H1 (cell line): ENCODE measurements around the gene PTPRG. TPM values are rescaled to one million over a fixed set of nuclear protein-coding genes. Genes with fewer than 3 reads are reported as not detected.

ENCODE experiments used
- CTCF ChIA-PET: fragments of 300-600 bp; sonication (Branson Sonifier 250); formaldehyde crosslinking; loops from one replicate; lab custom pipeline; 2021; ENCODE audit not compliant: partially characterized antibody; lab: Charles Lee
- POLR2A ChIA-PET: fragments of 300-600 bp; sonication (Branson Sonifier 250); formaldehyde crosslinking; loops from one replicate; lab custom pipeline; 2021; ENCODE audit warnings: inconsistent platforms; ENCODE audit not compliant: partially characterized antibody; lab: Charles Lee
- DNase-seq, 2 experiments: peaks; one replicate each; pipeline versions ENCODE4 v3.0.0 to v3.0.0-alpha.2; 2010 to 2022; ENCODE audit warnings: low spot score in 2 of 2, low read depth in 1 of 2, mixed read lengths in 1 of 2
- FAIRE-seq: peaks from 2 replicates; lab custom pipeline; 2011; peaks lifted over from hg19 to GRCh38; lab: Jason Lieb, UNC
- H2AFZ ChIP-seq: 2 replicates; pipeline ENCODE4 v1.8.1; 2012; ENCODE audit warnings: low read length, inconsistent platforms
- H2AK5ac ChIP-seq: 2 replicates; pipeline ENCODE4 v1.6.1; 2013; ENCODE audit warnings: low read depth, low read length
- H2BK120ac ChIP-seq: replicated peaks from 2 replicates; pipeline ENCODE3; 2013; ENCODE audit warnings: low read depth, low read length, inconsistent platforms
- H2BK12ac ChIP-seq: 2 replicates; pipeline ENCODE4 v1.6.1; 2013; ENCODE audit warnings: low read depth, low read length
- H2BK15ac ChIP-seq: 2 replicates; pipeline ENCODE4 v1.6.1; 2013; ENCODE audit warnings: low read length
- H2BK20ac ChIP-seq: 2 replicates; pipeline ENCODE4 v1.6.1; 2013; ENCODE audit warnings: low read length
- H2BK5ac ChIP-seq: 2 replicates; pipeline ENCODE4 v1.6.1; 2013; ENCODE audit warnings: low read depth, low read length
- H3K14ac ChIP-seq: 2 replicates; pipeline ENCODE4 v1.6.1; 2013; ENCODE audit warnings: inconsistent platforms; ENCODE audit not compliant: insufficient read length
- H3K18ac ChIP-seq: 2 replicates; pipeline ENCODE4 v1.6.1; 2013; ENCODE audit warnings: low read length; ENCODE audit errors: extremely low read depth
- H3K23ac ChIP-seq: 2 replicates; pipeline ENCODE4 v1.6.1; 2013; ENCODE audit warnings: inconsistent platforms; ENCODE audit not compliant: insufficient read length
- H3K23me2 ChIP-seq: 2 replicates; pipeline ENCODE4 v1.6.1; 2013; ENCODE audit warnings: low read depth, low read length
- H3K27ac ChIP-seq: 2 replicates; pipeline ENCODE4 v1.6.1; 2011; ENCODE audit warnings: low read depth, low read length, inconsistent platforms
- H3K27me3 ChIP-seq, 4 experiments: replicated peaks in 1 of 4; 1 replicate in 1 of 4; 2 replicates in 3 of 4; pipeline versions ENCODE4 v1.6.1 to v1.8.1; 2011 to 2013; ENCODE audit warnings: low read length in 3 of 4, mild to moderate bottlenecking in 3 of 4, inconsistent platforms in 2 of 4, mixed read lengths in 2 of 4, moderate library complexity in 1 of 4; ENCODE audit not compliant: control insufficient read depth in 3 of 4, insufficient read depth in 3 of 4; ENCODE audit errors: extremely low read depth in 1 of 4
- H3K36me3 ChIP-seq, 4 experiments: 2 replicates each; pipeline versions ENCODE4 v1.6.1 to v1.8.1; 2011 to 2013; ENCODE audit warnings: mild to moderate bottlenecking in 4 of 4, low read length in 3 of 4, moderate library complexity in 2 of 4, control low read depth in 1 of 4, inconsistent platforms in 1 of 4; ENCODE audit not compliant: insufficient read depth in 4 of 4, control insufficient read depth in 2 of 4
- H3K4ac ChIP-seq: replicated peaks from 2 replicates; pipeline ENCODE3; 2013; ENCODE audit warnings: low read length, low read depth, mixed read lengths, inconsistent platforms; ENCODE audit not compliant: insufficient read length
- H3K4me1 ChIP-seq, 4 experiments: replicated peaks in 1 of 4; 1 replicate in 1 of 4; 2 replicates in 3 of 4; pipeline versions ENCODE4 v1.6.1 to v1.8.1; 2011 to 2013; ENCODE audit warnings: low read length in 3 of 4, inconsistent platforms in 2 of 4, mixed read lengths in 1 of 4; ENCODE audit not compliant: insufficient read depth in 4 of 4, control insufficient read depth in 3 of 4
- H3K4me2 ChIP-seq, 2 experiments: 2 replicates each; pipeline versions ENCODE4 v1.6.1 to v1.8.1; 2011 to 2013; ENCODE audit warnings: low read depth in 2 of 2, low read length in 2 of 2, control low read depth in 1 of 2, inconsistent platforms in 1 of 2, mild to moderate bottlenecking in 1 of 2; ENCODE audit not compliant: insufficient read depth in 1 of 2
- H3K4me3 ChIP-seq, 4 experiments: fragments of 200-600, 300-600 bp in 1 of 4; sonication (generic), shearing (Covaris generic), sonication (Bioruptor Twin) in 1 of 4; 2 replicates each; pipeline versions ENCODE4 v1.5.1 to v1.8.1; 2011 to 2016; ENCODE audit warnings: low read length in 4 of 4, low read depth in 3 of 4, control low read depth in 2 of 4, inconsistent platforms in 2 of 4, mild to moderate bottlenecking in 2 of 4, mixed read lengths in 1 of 4, moderate library complexity in 1 of 4; ENCODE audit not compliant: insufficient read depth in 2 of 4; ENCODE audit errors: extremely low read depth in 1 of 4
- H3K56ac ChIP-seq: replicated peaks from 2 replicates; pipeline ENCODE3; 2013; ENCODE audit warnings: low read depth, mild to moderate bottlenecking, mixed read lengths, low read length, inconsistent platforms; ENCODE audit not compliant: insufficient read length
- H3K79me1 ChIP-seq: 2 replicates; pipeline ENCODE4 v1.6.1; 2013; ENCODE audit warnings: low read depth, low read length, control low read depth
- H3K79me2 ChIP-seq, 2 experiments: 2 replicates each; pipeline versions ENCODE4 v1.6.1 to v1.8.1; 2012 to 2013; ENCODE audit warnings: low read length in 2 of 2, mild to moderate bottlenecking in 2 of 2, inconsistent platforms in 1 of 2; ENCODE audit not compliant: insufficient read depth in 2 of 2, control insufficient read depth in 1 of 2
- H3K9ac ChIP-seq, 4 experiments: replicated peaks in 1 of 4; 1 replicate in 1 of 4; 2 replicates in 3 of 4; pipeline versions ENCODE4 v1.6.1 to v1.8.1; 2011 to 2013; ENCODE audit warnings: low read depth in 3 of 4, low read length in 3 of 4, control low read depth in 2 of 4, mild to moderate bottlenecking in 2 of 4, moderate library complexity in 2 of 4, inconsistent platforms in 1 of 4; ENCODE audit errors: extremely low read depth in 1 of 4
- H3K9me3 ChIP-seq, 2 experiments: 2 replicates each; pipeline versions ENCODE4 v1.6.1 to v1.8.1; 2012 to 2013; ENCODE audit warnings: mild to moderate bottlenecking in 2 of 2, moderate library complexity in 2 of 2, control low read depth in 1 of 2, inconsistent platforms in 1 of 2, low read depth in 1 of 2, low read length in 1 of 2, mixed read lengths in 1 of 2; ENCODE audit not compliant: insufficient read depth in 2 of 2
- H4K20me1 ChIP-seq, 2 experiments: replicated peaks in 1 of 2; 2 replicates each; pipeline versions ENCODE3 to v1.8.1; 2011 to 2013; ENCODE audit warnings: inconsistent platforms in 2 of 2, low read length in 2 of 2, mild to moderate bottlenecking in 1 of 2; ENCODE audit not compliant: insufficient read depth in 2 of 2, control insufficient read depth in 1 of 2
- H4K5ac ChIP-seq: 2 replicates; pipeline ENCODE4 v1.6.1; 2013; ENCODE audit warnings: low read length, low read depth, mixed read lengths, inconsistent platforms; ENCODE audit not compliant: insufficient read length
- H4K8ac ChIP-seq: 2 replicates; pipeline ENCODE4 v1.8.0; 2013; ENCODE audit warnings: mild to moderate bottlenecking, moderate library complexity, low read length, inconsistent platforms; ENCODE audit not compliant: insufficient read depth; ENCODE audit errors: extremely low read depth
- H4K91ac ChIP-seq: replicated peaks from 2 replicates; pipeline ENCODE3; 2013; ENCODE audit warnings: low read length, mixed read lengths, inconsistent platforms; ENCODE audit not compliant: insufficient read length
- ASH2L ChIP-seq: fragments of 200-600, 300-600 bp; sonication (generic); IDR thresholded peaks from one replicate; pipeline ENCODE4 v1.7.1; 2017; ENCODE audit warnings: low read length
- BACH1 ChIP-seq: IDR thresholded peaks from 2 replicates; pipeline ENCODE4 v1.6.1; 2012; ENCODE audit warnings: low read length, improper control_type of control experiment
- EGR1 ChIP-seq: IDR thresholded peaks from 2 replicates; pipeline ENCODE4 v1.6.1; 2011; ENCODE audit warnings: low read depth, low read length, borderline replicate concordance
- GABPA ChIP-seq: IDR thresholded peaks from 2 replicates; pipeline ENCODE4 v1.6.1; 2011; ENCODE audit warnings: mild to moderate bottlenecking, low read length, moderate library complexity, borderline replicate concordance; ENCODE audit not compliant: insufficient read depth
- GTF2F1 ChIP-seq: IDR thresholded peaks from 2 replicates; pipeline ENCODE4 v1.6.1; 2012; ENCODE audit warnings: low read depth, low read length, improper control_type of control experiment, borderline replicate concordance
- JUN ChIP-seq: IDR thresholded peaks from 2 replicates; pipeline ENCODE4 v1.6.1; 2011; ENCODE audit warnings: low read depth, mild to moderate bottlenecking, improper control_type of control experiment, low read length
- KDM4A ChIP-seq: IDR thresholded peaks from one replicate; pipeline ENCODE4 v1.7.1; 2012; ENCODE audit warnings: low read depth, mild to moderate bottlenecking, moderate library complexity, low read length, inconsistent platforms; ENCODE audit not compliant: severe bottlenecking
- NANOG ChIP-seq: IDR thresholded peaks from 2 replicates; pipeline ENCODE4 v1.6.1; 2011; ENCODE audit warnings: low read length, low read depth, mild to moderate bottlenecking, inconsistent platforms; ENCODE audit not compliant: insufficient read depth, poor library complexity, severe bottlenecking
- POU5F1 ChIP-seq: IDR thresholded peaks from 2 replicates; pipeline ENCODE4 v1.6.1; 2011; ENCODE audit warnings: low read depth, mild to moderate bottlenecking, low read length, moderate library complexity
- SRF ChIP-seq: IDR thresholded peaks from 2 replicates; pipeline ENCODE4 v1.6.1; 2011; ENCODE audit warnings: mild to moderate bottlenecking, low read depth, low read length, moderate library complexity
- TAF7 ChIP-seq: optimal IDR thresholded peaks from 2 replicates; pipeline ENCODE3; 2011; ENCODE audit warnings: low read depth, mild to moderate bottlenecking, inconsistent platforms, low read length, moderate library complexity, borderline replicate concordance
- TBP ChIP-seq: IDR thresholded peaks from 2 replicates; pipeline ENCODE4 v1.6.1; 2011; ENCODE audit warnings: low read depth, low read length, improper control_type of control experiment
- ZNF274 ChIP-seq: IDR thresholded peaks from 2 replicates; pipeline ENCODE4 v1.7.0; 2012; ENCODE audit warnings: low read length, borderline replicate concordance; ENCODE audit errors: extremely low read depth
- WGBS, 2 experiments: shearing (Covaris generic) in 1 of 2; methylation state at CpG; one replicate each; pipeline versions ENCODE4 v1.1.6 to v1.1.7; 2013 to 2015; ENCODE audit warnings: low lambda C conversion rate in 2 of 2, mixed read lengths in 2 of 2, inconsistent platforms in 1 of 2, low coverage in 1 of 2, missing lambda C conversion rate in 1 of 2; ENCODE audit not compliant: insufficient replicate concordance in 2 of 2, insufficient coverage in 1 of 2, insufficient read length in 1 of 2; ENCODE audit errors: extremely low coverage in 1 of 2, missing lambda C conversion rate in 1 of 2; 5-methylcytosine and 5-hydroxymethylcytosine counted together
- polyA plus RNA-seq, 7 experiments: library from polyadenylated mRNA; depleted of rRNA in 3 of 7; stranded (reverse) in 5 of 7; unstranded in 2 of 7; fragments of >200 nt in 5 of 7; fragments of 200-250 nt in 2 of 7; gene quantifications; 1 replicate in 5 of 7; 2 replicates in 1 of 7; 4 replicates in 1 of 7; pipeline versions ENCODE4 v1.2.1 to v1.2.3, GENCODE V29; 2011 to 2013; ENCODE audit warnings: missing spikeins in 2 of 7, mixed read lengths in 2 of 7
- total RNA-seq: library from RNA; stranded (reverse); fragmentation: NEBNext Ultra II Directional; extraction: Animal tissue kit (Norgen Biotek cat#: 25700); gene quantifications from 2 replicates; pipeline ENCODE4 v1.2.1, GENCODE V29; 2021

PTPRG gene
- total and polyA plus RNA-seq, 2 of the 8 experiments (the other 6 are each of a cell fraction or from before 2014, with no cell fraction given): 23.3 to 96.2 TPM

DNA sequence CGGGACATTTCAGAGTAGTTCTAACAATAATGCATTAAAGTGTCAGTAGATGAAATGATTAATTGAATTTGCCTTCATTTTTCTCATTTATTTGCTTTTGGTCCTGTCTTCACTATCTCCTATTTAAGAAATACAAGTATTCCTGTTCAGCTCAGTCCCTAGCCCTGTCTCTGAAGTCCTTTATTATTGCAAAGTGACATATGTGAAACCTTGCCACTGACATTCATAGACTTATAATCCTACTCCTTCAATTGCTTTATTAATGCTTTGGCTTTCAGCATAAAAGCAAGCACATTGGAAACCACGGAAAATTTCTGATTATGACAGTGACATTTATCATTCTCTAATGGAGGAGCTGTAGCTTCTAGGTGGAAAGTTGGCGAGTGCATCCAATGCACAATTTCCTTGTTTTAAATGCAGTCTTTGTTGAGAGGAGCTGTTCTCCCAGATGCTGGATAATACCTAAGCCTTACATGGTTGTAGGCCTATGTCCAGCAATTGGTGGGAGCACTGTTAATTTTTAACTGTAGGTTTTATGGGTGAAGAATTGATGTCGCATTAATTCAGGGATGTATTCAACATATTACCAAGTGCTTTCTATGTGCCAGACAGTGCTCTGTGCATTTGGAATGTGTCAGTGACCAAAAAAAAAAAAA is 474.2 kb downstream of the PTPRG start:
- Histone ChIP-seq H3K27ac (no peak overlapping the region), H2BK5ac (no peak overlapping the region), H3K79me1 (no peaks in the 10 kb centered on the region; the same call in 1 of the 2 replicates), H3K23ac (no peak overlapping the region), H2BK20ac (no peak overlapping the region), H4K91ac (no peak overlapping the region), H3K14ac (no peak overlapping the region), H3K18ac (no peak overlapping the region), H4K8ac (no peak overlapping the region), H4K20me1 (no peaks in the 10 kb centered on the region), H3K9me3 (no peaks in the 10 kb centered on the region), H3K4ac (no peak overlapping the region), H4K5ac (no peak overlapping the region), H3K27me3 (no peaks in the 10 kb centered on the region), H3K9ac (no peak overlapping the region), H3K4me3 (no peak overlapping the region), H2BK12ac (no peak overlapping the region), H2AFZ (no peak overlapping the region), H3K4me2 (no peak overlapping the region), H3K36me3 (no peaks in the 10 kb centered on the region), H2AK5ac (no peak overlapping the region), H2BK120ac (no peak overlapping the region), H3K4me1 (no peaks in the 10 kb centered on the region), H3K23me2 (no peaks in the 10 kb centered on the region), H3K79me2 (no peaks in the 10 kb centered on the region; a peak in 2 of 4 replicates), H2BK15ac (no peak overlapping the region), H3K56ac (no peak overlapping the region)
- DNase-seq: no peak
- POLR2A ChIA-PET: interaction anchor here (0.6 to 0.9 kb wide), 2 partner anchors 8 to 1064 kb away, joined by 3 read pairs; no protein-coding TSS in a partner anchor
- CTCF ChIA-PET: interaction anchor here (0.6 to 3.0 kb wide), 5 partner anchors 10 to 361 kb away, joined by 3 to 16 read pairs (median 4); no protein-coding TSS in a partner anchor
- no peak for FAIRE-seq
- WGBS, 2 experiments: 92% methylated on average over 4 of the region's 4 CpGs; no CpG with 5 or more reads in 1 of the 2 experiments
- TF ChIP-seq BACH1 (no peak), GTF2F1 (no peak), TBP (no peak), SRF (no peak), POU5F1 (no peak), KDM4A (no peak), NANOG (no peak), ASH2L (no peak), ZNF274 (no peak), GABPA (no peak), EGR1 (no peak), TAF7 (no peak), JUN (no peak)
